ENCODE measurements around the gene ADAMTS20. TPM values are rescaled to one million over a fixed set of nuclear protein-coding genes. Genes with fewer than 3 reads are reported as not detected.

Gene ADAMTS20
- total RNA-seq, 1 experiment from 2014 or later: not detected

GRCh38 chr12:43401096-43401495 is 150.9 kb downstream of the ADAMTS20 start:
- no peaks in the 10 kb centered on the region for H3K36me3 Mint-ChIP-seq (ENCODE audit: insufficient read depth, unreplicated experiment)
- no peak overlapping the region for H3K4me3 Mint-ChIP-seq (ENCODE audit: unreplicated experiment)
- H3K4me1 Mint-ChIP-seq (ENCODE audit: insufficient read depth, unreplicated experiment): no peaks in the 10 kb centered on the region
- POLR2A ChIA-PET: no interaction called here
- intact Hi-C loops (cut with micrococcal nuclease): no loop called here
- BruUV-seq (replicated peaks): no TSS peak
- H3K27me3 Mint-ChIP-seq (ENCODE audit: insufficient read depth, unreplicated experiment): peaks cover 10% of the 10 kb centered on the region
- CTCF ChIA-PET: no interaction called here
- TF ChIP-seq CTCF (IDR thresholded peaks at IDR 0.05; ENCODE audit: unreplicated experiment): no peak
- no peak for DNase-seq (ENCODE audit: unreplicated experiment)
- H3K27ac Mint-ChIP-seq (ENCODE audit: low read depth, unreplicated experiment): no peak overlapping the region
- H3K9me3 Mint-ChIP-seq (ENCODE audit: unreplicated experiment): no peaks in the 10 kb centered on the region

DNA sequence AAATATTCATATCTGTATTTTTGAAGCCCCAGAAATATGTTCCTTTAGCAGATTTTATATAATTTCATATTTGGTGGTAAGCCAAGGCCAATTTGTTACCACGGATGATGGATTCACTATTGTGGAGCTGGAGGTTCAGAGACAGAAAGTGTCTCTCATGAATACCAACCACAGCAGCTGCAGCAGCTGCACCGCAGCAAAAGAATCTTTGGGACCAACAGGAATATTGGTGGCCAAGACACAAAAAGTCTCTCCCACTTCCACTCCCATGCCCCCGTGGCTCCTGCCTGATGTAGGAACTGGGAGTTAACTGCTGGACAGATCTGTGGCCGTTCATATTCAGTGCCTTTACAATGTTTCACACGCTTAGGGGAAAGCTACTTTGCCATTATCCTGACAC is 155.3 kb downstream of the ADAMTS20 start:
- TF ChIP-seq CTCF (IDR thresholded peaks at IDR 0.05; ENCODE audit: unreplicated experiment): no peak
- no TSS peak for BruUV-seq (replicated peaks)
- no peak overlapping the region for H3K27ac Mint-ChIP-seq (ENCODE audit: low read depth, unreplicated experiment)
- H3K9me3 Mint-ChIP-seq (ENCODE audit: unreplicated experiment): no peaks in the 10 kb centered on the region
- no peaks in the 10 kb centered on the region for H3K4me1 Mint-ChIP-seq (ENCODE audit: insufficient read depth, unreplicated experiment)
- intact Hi-C loops (cut with micrococcal nuclease): no loop called here
- no peak for DNase-seq (ENCODE audit: unreplicated experiment)
- H3K27me3 Mint-ChIP-seq (ENCODE audit: insufficient read depth, unreplicated experiment): peaks cover 21% of the 10 kb centered on the region
- POLR2A ChIA-PET: no interaction called here
- CTCF ChIA-PET: no interaction called here
- no peaks in the 10 kb centered on the region for H3K36me3 Mint-ChIP-seq (ENCODE audit: insufficient read depth, unreplicated experiment)
- H3K4me3 Mint-ChIP-seq (ENCODE audit: unreplicated experiment): no peak overlapping the region

GRCh38 chr12:43392116-43392515 is 159.9 kb downstream of the ADAMTS20 start:
- no TSS peak for BruUV-seq (replicated peaks)
- CTCF ChIA-PET: no interaction called here
- Mint-ChIP-seq H3K27ac (ENCODE audit: low read depth, unreplicated experiment) (no peak overlapping the region), H3K9me3 (ENCODE audit: unreplicated experiment) (no peaks in the 10 kb centered on the region), H3K27me3 (ENCODE audit: insufficient read depth, unreplicated experiment) (peaks cover 11% of the 10 kb centered on the region), H3K36me3 (ENCODE audit: insufficient read depth, unreplicated experiment) (no peaks in the 10 kb centered on the region), H3K4me3 (ENCODE audit: unreplicated experiment) (no peak overlapping the region), H3K4me1 (ENCODE audit: insufficient read depth, unreplicated experiment) (no peaks in the 10 kb centered on the region)
- intact Hi-C loops (cut with micrococcal nuclease): no loop called here
- POLR2A ChIA-PET: no interaction called here
- DNase-seq (ENCODE audit: unreplicated experiment): no peak
- no peak for TF ChIP-seq CTCF (IDR thresholded peaks at IDR 0.05; ENCODE audit: unreplicated experiment)

GRCh38 chr12:43381879-43382278 is 170.1 kb downstream of the ADAMTS20 start:
- Mint-ChIP-seq H3K4me3 (ENCODE audit: unreplicated experiment) (no peak overlapping the region), H3K27ac (ENCODE audit: low read depth, unreplicated experiment) (no peak overlapping the region), H3K4me1 (ENCODE audit: insufficient read depth, unreplicated experiment) (no peaks in the 10 kb centered on the region), H3K9me3 (ENCODE audit: unreplicated experiment) (peaks cover 18% of the 10 kb centered on the region), H3K36me3 (ENCODE audit: insufficient read depth, unreplicated experiment) (no peaks in the 10 kb centered on the region), H3K27me3 (ENCODE audit: insufficient read depth, unreplicated experiment) (peaks cover 11% of the 10 kb centered on the region)
- POLR2A ChIA-PET: no interaction called here
- BruUV-seq (replicated peaks): no TSS peak
- TF ChIP-seq CTCF (IDR thresholded peaks at IDR 0.05; ENCODE audit: unreplicated experiment): no peak
- DNase-seq (ENCODE audit: unreplicated experiment): no peak
- CTCF ChIA-PET: no interaction called here
- intact Hi-C loops (cut with micrococcal nuclease): no loop called here

All from MCF 10A (cell line).